Spinal cord (tissue), 10 donors: ENCODE measurements around the gene MST1. TPM values are rescaled to one million over a fixed set of nuclear protein-coding genes. Genes with fewer than 3 reads are reported as not detected.

Experiments
- DNase-seq, 6 donors: peaks; one replicate each; pipeline versions ENCODE4 v3.0.0 to v3.0.0-alpha.2; 2013 to 2015; ENCODE audit warnings: low spot score in 6 of 6, low read depth in 4 of 6
- H3K27ac ChIP-seq: one replicate; pipeline ENCODE4 v1.5.1; 2013; ENCODE audit warnings: low read depth, low read length, control low read depth
- H3K27me3 ChIP-seq: one replicate; pipeline ENCODE4 v1.6.1; 2013; ENCODE audit warnings: low read length; ENCODE audit not compliant: control insufficient read depth, insufficient read depth
- H3K36me3 ChIP-seq: one replicate; pipeline ENCODE4 v1.6.1; 2013; ENCODE audit warnings: low read length; ENCODE audit not compliant: control insufficient read depth, insufficient read depth
- H3K4me1 ChIP-seq: one replicate; pipeline ENCODE4 v1.6.1; 2013; ENCODE audit warnings: low read length; ENCODE audit not compliant: control insufficient read depth, insufficient read depth
- H3K4me3 ChIP-seq: one replicate; pipeline ENCODE4 v1.5.1; 2013; ENCODE audit warnings: low read depth, low read length, control low read depth
- H3K9me3 ChIP-seq: one replicate; pipeline ENCODE4 v1.6.1; 2013; ENCODE audit warnings: low read length; ENCODE audit not compliant: control insufficient read depth, insufficient read depth
- WGBS: methylation state at CpG from one replicate; pipeline ENCODE4 v1.1.5; 2013; ENCODE audit warnings: missing lambda C conversion rate; ENCODE audit not compliant: insufficient coverage; 5-methylcytosine and 5-hydroxymethylcytosine counted together
- polyA plus RNA-seq, 2 donors: library from polyadenylated mRNA; unstranded; fragments of 120-200 nt; gene quantifications; one replicate each; pipeline ENCODE4 v1.2.1, GENCODE V29; 2013; ENCODE audit not compliant: insufficient read length in 2 of 2
- total RNA-seq, 2 donors: library from RNA; depleted of rRNA in 1 of 2; stranded (reverse); fragments of 120-200 nt in 1 of 2; fragments of >200 nt in 1 of 2; gene quantifications; one replicate each; pipeline versions ENCODE4 v1.2.3 to v1.2.4, GENCODE V29; 2013 to 2014
- donor health status: healthy.

Gene MST1
- total and polyA plus RNA-seq, 4 donors = 10.7 to 62.6 (median 44.1) TPM

- H3K27ac ChIP-seq = no peak overlapping the region
- no peaks in the 10 kb centered on the region for H3K27me3 ChIP-seq
- H3K4me3 ChIP-seq = no peak overlapping the region
- WGBS = 100% methylated on average over 1 of the region's 1 CpG
- peaks cover 85% of the 10 kb centered on the region for H3K36me3 ChIP-seq
- H3K4me1 ChIP-seq = peaks cover 34% of the 10 kb centered on the region
- DNase-seq = no peak
- H3K9me3 ChIP-seq = no peaks in the 10 kb centered on the region
Measured at GRCh38 chr3:49663831-49664230, 25.4 kb downstream of the MST1 start.

DNA sequence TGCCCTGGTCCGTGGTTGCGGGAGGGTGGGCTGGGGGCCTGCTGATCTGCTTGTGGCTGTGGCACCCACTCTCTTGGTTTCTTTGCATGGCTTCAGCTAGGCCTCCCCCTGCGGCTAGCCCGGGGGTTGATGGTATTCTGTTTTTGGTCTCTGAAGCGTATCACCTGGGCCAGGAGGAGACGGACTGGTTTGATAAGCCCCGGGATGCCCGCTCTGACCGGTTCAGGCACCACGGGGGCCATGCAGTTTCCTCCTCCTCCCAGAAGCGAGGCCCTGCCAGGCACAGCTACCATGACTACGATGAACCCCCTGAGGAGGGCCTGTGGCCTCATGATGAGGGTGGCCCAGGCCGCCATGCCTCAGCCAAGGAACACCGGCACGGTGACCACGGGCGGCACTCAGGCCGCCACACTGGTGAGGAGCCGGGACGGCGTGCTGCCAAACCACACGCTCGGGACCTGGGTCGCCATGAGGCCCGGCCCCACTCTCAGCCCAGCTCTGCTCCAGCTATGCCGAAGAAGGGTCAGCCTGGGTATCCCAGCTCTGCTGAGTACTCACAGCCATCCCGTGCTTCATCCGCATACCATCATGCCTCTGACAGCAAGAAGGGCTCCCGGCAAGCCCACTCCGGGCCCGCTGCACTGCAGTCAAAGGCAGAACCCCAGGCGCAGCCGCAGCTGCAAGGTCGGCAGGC, 26.4 kb downstream of the MST1 start:
- peaks cover 84% of the 10 kb centered on the region for H3K36me3 ChIP-seq
- 94% methylated on average over 31 of the region's 34 CpGs for WGBS
- H3K4me3 ChIP-seq = no peak overlapping the region
- no peaks in the 10 kb centered on the region for H3K27me3 ChIP-seq
- no peaks in the 10 kb centered on the region for H3K9me3 ChIP-seq
- no peak overlapping the region for H3K27ac ChIP-seq
- peaks cover 36% of the 10 kb centered on the region for H3K4me1 ChIP-seq
- no peak for DNase-seq

- Histone ChIP-seq H3K27ac (no peak overlapping the region), H3K4me1 (peaks cover 37% of the 10 kb centered on the region), H3K36me3 (peaks cover 85% of the 10 kb centered on the region), H3K9me3 (no peaks in the 10 kb centered on the region), H3K4me3 (no peak overlapping the region), H3K27me3 (no peaks in the 10 kb centered on the region)
- DNase-seq = no peak
- 89% methylated on average over 22 of the region's 22 CpGs for WGBS
Measured at GRCh38 chr3:49662021-49662420, 27.3 kb downstream of the MST1 start.

DNA sequence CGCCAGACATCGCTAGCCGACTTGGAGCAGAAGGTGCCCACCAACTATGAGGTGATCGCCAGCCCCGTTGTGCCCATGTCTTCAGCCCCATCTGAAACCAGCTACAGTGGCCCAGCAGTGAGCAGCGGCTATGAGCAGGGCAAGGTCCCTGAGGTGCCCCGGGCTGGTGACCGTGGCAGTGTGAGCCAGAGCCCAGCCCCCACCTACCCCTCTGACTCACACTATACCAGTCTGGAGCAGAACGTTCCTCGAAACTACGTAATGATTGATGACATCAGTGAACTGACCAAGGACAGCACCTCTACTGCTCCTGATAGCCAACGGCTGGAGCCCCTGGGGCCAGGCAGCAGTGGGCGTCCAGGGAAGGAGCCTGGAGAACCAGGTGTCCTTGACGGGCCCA, 28.0 kb downstream of the MST1 start:
- no peaks in the 10 kb centered on the region for H3K27me3 ChIP-seq
- H3K27ac ChIP-seq = no peak overlapping the region
- DNase-seq = no peak
- WGBS = 92% methylated on average over 14 of the region's 14 CpGs
- peaks cover 88% of the 10 kb centered on the region for H3K36me3 ChIP-seq
- H3K4me3 ChIP-seq = no peak overlapping the region
- H3K4me1 ChIP-seq = peaks cover 32% of the 10 kb centered on the region
- H3K9me3 ChIP-seq = no peaks in the 10 kb centered on the region

- peaks cover 26% of the 10 kb centered on the region for H3K4me1 ChIP-seq
- H3K27me3 ChIP-seq = no peaks in the 10 kb centered on the region
- no peak overlapping the region for H3K4me3 ChIP-seq
- DNase-seq = no peak
- H3K36me3 ChIP-seq = peaks cover 90% of the 10 kb centered on the region
- no peak overlapping the region for H3K27ac ChIP-seq
- H3K9me3 ChIP-seq = no peaks in the 10 kb centered on the region
- WGBS = 86% methylated on average over 4 of the region's 4 CpGs
Measured at GRCh38 chr3:49659756-49660155, 29.5 kb downstream of the MST1 start.

DNA sequence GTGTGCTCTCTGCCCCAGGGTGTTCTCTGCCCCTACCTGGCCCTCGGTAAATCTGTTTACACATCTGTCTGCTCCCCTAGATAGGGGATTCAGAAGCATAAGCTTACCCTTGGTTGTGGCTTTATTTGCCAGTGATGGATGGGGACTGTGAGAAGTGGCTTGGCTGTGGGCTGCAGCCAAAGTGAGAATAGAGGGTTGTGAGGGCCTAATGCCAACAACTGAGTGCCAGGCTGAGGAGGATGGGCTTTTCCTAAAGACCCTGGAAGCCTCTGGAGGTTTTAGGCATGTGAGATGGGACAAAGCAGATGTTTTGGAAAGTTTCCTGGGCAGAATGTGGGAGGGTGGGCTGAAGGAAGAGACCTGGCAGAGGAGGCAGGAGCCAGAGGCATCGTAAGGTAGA, 30.6 kb downstream of the MST1 start:
- H3K4me1 ChIP-seq = peaks cover 20% of the 10 kb centered on the region
- no peak overlapping the region for H3K4me3 ChIP-seq
- H3K27me3 ChIP-seq = no peaks in the 10 kb centered on the region
- H3K36me3 ChIP-seq = peaks cover 90% of the 10 kb centered on the region
- no peak overlapping the region for H3K27ac ChIP-seq
- peak in 5 of 6 donors; percentile 35 to 69 (median 35) for DNase-seq
- H3K9me3 ChIP-seq = no peaks in the 10 kb centered on the region
- WGBS = 42% methylated on average over 1 of the region's 2 CpGs

- Histone ChIP-seq H3K9me3 (no peaks in the 10 kb centered on the region), H3K36me3 (peaks cover 90% of the 10 kb centered on the region), H3K27ac (no peak overlapping the region), H3K4me3 (no peak overlapping the region), H3K4me1 (peaks cover 20% of the 10 kb centered on the region), H3K27me3 (no peaks in the 10 kb centered on the region)
- no peak for DNase-seq
- WGBS = 94% methylated on average over 36 of the region's 36 CpGs
Measured at GRCh38 chr3:49657208-49657915, 31.9 kb downstream of the MST1 start.

- H3K27me3 ChIP-seq = no peaks in the 10 kb centered on the region
- H3K36me3 ChIP-seq = peaks cover 91% of the 10 kb centered on the region
- no peak for DNase-seq
- no peaks in the 10 kb centered on the region for H3K9me3 ChIP-seq
- WGBS = 66% methylated on average over 18 of the region's 18 CpGs
- peaks cover 20% of the 10 kb centered on the region for H3K4me1 ChIP-seq
- no peak overlapping the region for H3K4me3 ChIP-seq
- H3K27ac ChIP-seq = no peak overlapping the region
Measured at GRCh38 chr3:49656541-49657112, 32.6 kb downstream of the MST1 start.

- DNase-seq = no peak
- Histone ChIP-seq H3K27ac (no peak overlapping the region), H3K27me3 (no peaks in the 10 kb centered on the region), H3K4me3 (no peak overlapping the region), H3K36me3 (peaks cover 91% of the 10 kb centered on the region), H3K9me3 (no peaks in the 10 kb centered on the region), H3K4me1 (peaks cover 20% of the 10 kb centered on the region)
- 95% methylated on average over 19 of the region's 19 CpGs for WGBS
Measured at GRCh38 chr3:49655731-49656285, 33.5 kb downstream of the MST1 start.
